T-helper 22 cell (primary cell): ENCODE measurements around the gene ST8SIA6.
A peak's percentile ranks its signal among the peaks of the same experiment; 100 is the strongest.
"Not testable (repeated sequence)": the region's sequence is repeated elsewhere in the genome, so short reads cannot be mapped to it uniquely, and the experiment has no call there.

Source experiments
- DNase-seq: peaks from one replicate; pipeline ENCODE4 v3.0.0-alpha.2; 2020; ENCODE audit warnings: low read depth

The ST8SIA6 gene

GRCh38 chr10:17454161-17455014 lies at the start of gene ST8SIA6:
Gene ST8SIA6, minus strand, starts transcription at chr10:17454595. Its CDS starts 340 bp downstream, at chr10:17454255.
- peak; percentile 20 for DNase-seq

- DNase-seq, result no peak
These were observed 49.4 kb upstream of the ST8SIA6 start for GRCh38 chr10:17503795-17504194.

- no peak for DNase-seq
These were observed 48.4 kb upstream of the ST8SIA6 start for GRCh38 chr10:17502814-17503213.

GRCh38 chr10:17499014-17499413 lies 44.6 kb upstream of the ST8SIA6 start:
- not testable (repeated sequence) for DNase-seq

DNA sequence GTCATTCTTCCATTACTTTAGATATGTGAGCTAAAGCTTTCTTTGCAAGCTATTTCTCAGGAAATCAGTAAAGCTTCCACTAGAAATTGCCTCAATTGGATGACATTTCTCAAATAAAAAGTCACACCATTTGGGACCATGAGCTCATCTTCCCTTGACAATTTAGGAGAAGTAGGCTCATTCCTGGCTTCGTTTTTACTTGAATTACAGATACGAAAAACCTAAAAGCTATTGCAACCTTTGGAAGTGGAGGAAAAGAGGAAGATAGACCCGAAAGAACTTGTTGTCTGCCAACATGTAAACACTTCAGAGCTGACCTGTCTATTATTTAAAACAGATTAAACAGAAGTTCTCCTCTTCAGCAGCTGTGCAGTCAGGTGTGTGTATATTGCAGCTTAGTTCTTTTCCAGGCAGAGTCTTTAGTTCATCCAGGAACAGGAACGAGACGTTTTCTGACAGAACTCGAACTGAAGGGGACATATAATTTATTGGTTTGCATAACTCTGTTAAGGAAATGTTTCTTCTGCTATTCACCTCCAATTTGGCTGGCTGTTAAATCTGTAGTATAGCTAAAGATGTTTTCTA lies 43.1 kb upstream of the ST8SIA6 start:
- no peak for DNase-seq

- no peak for DNase-seq
These were observed 40.3 kb upstream of the ST8SIA6 start for GRCh38 chr10:17494626-17495260.

DNA sequence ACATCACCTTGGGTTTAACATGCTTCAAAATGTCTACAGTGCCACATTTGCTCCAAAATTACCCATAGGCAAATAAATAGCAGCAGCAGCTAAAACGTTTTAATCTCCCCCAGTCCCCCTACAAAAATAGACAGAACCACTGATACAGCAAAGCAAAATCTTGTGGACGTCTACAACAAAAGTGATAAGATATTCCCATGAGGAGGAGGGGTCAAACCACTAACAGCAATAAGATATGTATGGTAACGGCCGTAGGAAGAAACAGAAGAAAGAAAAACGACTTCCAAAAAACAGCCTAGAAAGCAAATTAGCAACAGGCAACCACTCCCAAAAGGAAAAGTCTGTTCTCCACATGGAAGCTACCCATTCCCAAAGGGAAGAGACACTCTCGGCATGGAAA lies 34.5 kb upstream of the ST8SIA6 start:
- no peak for DNase-seq

DNA sequence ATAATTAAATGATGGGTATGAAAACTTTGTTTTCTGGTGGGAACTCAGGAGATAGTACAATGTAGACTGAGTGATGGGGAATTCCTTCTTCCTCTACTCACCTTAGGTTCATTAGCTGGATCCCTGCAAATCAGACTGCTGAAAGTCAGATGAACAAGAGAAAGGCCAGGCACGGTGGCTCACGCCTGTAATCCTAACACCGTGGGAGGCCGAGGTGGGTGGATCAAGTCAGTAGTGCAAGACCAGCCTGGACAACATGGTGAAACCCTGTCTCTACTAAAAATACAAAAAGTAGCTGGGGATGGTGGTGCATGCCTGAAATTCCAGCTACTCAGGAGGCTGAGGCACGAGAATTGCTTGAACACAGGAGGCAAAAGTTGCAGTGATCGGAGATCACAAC lies 28.7 kb upstream of the ST8SIA6 start:
- DNase-seq, result no peak

- no peak for DNase-seq
These were observed 25.4 kb upstream of the ST8SIA6 start for GRCh38 chr10:17479822-17480221.

GRCh38 chr10:17479015-17479615 lies 24.7 kb upstream of the ST8SIA6 start:
- DNase-seq, result no peak

- no peak for DNase-seq
These were observed 21.7 kb upstream of the ST8SIA6 start for GRCh38 chr10:17476073-17476472.

DNA sequence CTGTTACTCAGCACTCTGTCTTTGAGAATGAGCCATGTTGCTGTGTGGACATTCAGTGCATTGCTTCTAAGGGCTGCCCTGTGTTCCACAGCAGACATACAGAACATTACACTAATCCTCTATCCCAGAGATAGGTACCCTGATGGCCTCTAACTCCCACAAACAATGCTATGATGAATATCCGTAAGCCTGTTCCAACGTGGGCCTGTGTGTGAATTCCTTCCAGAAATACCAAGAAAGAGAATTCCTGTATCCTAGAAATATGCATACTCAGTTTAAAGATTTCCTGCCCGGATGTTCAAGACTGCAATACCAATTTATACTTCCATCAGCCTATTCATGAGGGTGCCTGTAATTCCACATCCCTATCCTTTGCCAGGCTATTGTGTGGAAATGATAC lies 21.3 kb upstream of the ST8SIA6 start:
- no peak for DNase-seq

DNA sequence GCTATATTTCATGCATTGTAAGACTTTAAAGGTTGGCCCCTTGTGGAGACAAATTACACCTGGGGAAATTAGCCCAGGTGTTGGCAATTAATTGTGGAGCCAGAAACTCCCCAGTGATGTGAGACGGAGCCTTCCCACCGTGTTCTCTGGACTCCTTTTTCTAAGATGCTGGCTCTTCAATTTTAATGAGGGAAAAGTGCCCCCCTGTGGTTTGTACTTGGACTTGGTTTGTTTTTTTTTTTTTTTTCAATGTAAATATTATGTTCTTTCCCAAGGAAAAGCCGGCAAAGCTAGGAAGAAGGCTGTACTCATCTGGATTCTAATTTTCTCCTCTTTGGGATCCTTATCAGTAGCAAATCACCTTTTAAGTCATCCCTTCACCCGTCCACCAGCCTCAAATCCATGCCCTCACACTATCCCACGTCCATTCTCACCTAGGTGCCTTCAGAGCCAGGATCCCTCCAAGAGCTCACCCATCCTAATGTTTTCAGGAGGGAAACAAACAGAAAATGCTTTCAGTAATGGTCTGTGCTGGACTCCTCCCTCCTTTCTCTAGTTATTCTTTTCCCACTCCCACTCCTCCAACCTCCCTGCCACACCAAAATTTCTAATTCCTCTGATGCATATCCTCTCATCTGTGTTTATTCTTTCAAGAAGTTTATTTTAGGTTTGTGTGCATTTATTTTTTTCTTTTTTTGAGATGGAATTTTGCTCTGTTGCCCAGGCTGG lies 20.4 kb upstream of the ST8SIA6 start:
- no peak for DNase-seq

DNA sequence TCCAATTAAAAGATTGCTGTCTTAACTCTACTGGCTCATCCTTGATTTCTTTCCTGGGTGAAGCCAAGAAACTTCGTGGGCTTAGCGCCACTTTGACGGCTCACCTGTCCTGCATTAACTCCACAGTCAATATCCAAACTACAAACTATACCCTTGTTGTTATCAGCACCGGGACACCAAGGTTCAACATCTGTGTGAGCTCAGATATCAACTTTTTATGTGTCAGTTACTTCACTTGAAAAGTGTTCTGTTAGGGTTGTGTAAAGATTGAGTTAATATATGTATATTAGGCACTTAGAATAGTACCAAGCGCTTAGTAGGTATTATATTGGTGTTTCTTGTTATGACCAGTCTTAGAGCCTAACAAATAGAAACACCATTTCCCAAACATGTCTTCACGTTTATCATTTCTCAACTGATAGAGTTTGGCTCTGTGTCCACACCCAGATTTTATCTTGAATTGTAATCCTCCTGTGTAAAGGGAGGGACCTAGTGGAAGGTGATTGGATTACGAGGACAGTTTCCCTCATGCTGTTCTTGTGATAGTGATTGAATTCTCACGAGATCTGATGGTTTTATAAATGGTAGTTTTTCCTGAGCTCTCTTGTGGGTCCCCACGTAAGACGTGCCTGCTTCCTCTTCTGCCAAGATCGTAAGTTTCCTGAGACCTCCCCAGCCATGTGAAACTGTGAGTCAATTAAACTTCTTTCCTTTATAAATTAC lies 19.0 kb upstream of the ST8SIA6 start:
- DNase-seq, result no peak

GRCh38 chr10:17472481-17473227 lies 18.3 kb upstream of the ST8SIA6 start:
- no peak for DNase-seq

DNA sequence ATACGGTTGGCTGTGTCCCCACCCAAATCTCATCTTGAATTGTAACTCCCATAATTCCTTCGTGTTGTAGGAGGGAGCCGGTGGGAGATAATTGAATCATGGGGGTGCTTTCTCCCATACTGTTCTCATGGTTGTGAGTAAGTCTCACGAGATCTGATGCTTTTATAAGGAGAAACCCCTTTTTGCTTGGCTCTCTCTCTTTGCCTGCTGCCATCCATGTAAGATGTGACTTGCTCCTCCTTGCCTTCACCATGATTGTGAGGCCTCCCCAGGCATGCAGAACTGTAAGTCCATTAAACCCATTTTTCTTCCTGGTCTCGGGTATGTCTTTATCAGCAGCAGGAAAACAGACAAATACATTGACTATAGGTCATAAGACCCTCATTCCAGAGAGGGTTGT lies 15.9 kb upstream of the ST8SIA6 start:
- no peak for DNase-seq

GRCh38 chr10:17465328-17466125 lies 11.1 kb upstream of the ST8SIA6 start:
- no peak for DNase-seq

DNA sequence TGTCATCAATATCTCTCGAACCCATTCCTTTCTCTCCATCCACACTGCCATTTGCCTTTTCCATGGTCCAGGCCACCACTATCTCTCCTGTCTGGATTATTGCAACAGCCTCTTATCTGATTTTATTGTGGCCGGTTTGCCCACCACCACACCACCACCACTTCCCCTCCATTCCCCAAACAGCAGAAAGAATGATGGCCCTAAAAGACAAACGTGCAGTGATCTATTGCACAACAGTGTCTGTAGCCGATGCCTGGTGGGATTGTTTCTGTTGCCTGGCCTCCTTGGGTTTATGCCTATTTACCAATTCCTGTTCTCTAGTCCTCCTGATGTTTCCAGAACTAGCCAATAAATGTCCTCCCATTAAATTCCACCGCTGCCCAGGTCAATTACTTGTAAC lies 10.2 kb upstream of the ST8SIA6 start:
- DNase-seq, result no peak

DNA sequence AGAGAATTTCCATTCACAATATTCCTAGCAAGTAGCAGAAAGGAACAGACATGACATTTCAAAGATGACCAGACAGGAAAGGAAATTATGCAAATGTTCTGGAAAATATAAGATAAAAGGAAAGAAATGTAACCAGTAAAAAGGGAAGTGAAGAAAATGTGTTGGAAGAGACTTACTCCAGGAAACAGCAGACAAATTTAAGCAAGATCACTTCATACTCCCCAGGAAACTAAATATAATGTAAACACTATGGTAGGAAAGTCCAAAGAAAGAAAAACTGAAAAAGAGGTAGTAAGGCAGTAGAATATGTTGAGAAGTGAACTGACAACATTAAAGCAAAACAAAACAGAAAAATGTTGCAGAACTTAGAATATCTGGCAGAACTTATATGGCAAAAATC lies 6.4 kb upstream of the ST8SIA6 start:
- DNase-seq, result no peak

GRCh38 chr10:17457083-17457482 lies 2.7 kb upstream of the ST8SIA6 start:
- DNase-seq, result no peak
